ELF-1 (cell line): Measurements from ENCODE around the gene THRSP.

Source experiments
- DNase-seq: peaks from one replicate; pipeline ENCODE4 v3.0.0-alpha.2; 2016; ENCODE audit warnings: low read depth, low spot score

THRSP gene

DNA sequence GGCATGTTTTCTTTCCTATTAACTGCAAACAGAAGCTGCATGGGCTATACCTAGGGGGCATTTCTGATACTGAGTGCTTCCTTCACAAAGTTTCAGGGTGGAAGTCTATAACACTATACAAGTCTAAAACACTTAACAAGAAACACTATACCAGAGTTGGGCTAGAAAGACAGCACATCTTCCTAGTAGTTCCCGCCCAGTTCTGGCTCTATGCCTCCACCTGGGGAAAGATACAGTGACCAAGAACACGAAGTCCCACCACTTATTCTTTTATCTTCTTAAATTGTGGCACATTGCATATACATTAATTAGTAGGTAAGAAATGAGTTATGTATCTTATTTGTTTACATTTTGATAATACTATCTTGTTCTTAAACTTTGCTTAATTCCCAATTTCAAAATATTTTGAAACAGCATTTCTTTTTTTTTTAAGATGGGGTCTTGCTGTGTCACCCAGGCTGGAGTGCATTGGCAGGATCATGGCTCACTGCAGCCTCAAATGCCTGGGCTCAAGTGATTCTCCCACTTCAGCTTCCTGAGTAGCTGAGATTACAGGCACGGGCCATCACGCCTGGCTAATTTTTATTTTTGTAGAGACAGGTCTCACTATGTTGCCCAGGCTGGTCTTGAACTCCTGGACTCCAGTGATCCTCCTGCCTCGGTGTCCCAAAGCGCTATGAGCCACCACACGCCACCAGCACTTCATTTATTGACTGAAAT is 34.2 kb downstream of the THRSP start:
- no peak for DNase-seq

DNA sequence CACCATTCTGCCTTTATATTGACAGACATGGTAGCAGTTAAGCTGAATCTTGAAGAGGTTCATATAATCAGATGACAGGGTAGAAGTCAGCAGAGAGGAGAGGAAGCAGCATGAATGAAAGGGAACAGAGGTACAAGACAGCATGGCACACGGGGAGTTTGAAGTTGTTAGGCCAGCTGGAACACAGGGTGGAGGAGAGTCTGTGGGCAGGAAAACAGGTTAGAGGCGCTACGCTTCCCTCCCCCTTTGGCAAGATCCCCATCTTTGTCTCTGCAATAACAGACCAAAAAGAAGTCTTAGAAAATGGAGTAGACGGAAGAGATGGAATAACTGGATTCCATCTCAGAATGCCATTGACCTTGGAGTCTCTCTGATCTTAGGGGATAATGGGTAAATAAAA is 36.0 kb downstream of the THRSP start:
- no peak for DNase-seq

DNA sequence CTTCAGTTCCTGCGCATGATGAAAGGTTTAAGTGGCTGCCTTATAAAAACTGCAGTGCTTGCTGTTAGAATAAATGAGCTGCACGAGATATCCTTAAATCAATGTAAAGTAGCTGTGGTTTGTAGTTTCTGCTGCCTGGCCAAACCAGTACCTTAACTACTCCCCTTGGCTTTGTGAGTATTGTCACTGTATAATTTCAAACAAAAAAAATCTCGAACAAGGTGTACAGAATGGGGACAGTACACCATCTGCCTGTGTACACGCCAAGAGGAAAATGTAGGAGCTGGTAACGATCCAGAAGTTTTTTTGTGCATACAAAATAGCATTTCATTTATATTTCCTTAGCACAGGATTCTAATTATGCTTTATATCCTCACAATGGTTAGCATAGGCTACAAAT is 36.6 kb downstream of the THRSP start:
- no peak for DNase-seq

DNA sequence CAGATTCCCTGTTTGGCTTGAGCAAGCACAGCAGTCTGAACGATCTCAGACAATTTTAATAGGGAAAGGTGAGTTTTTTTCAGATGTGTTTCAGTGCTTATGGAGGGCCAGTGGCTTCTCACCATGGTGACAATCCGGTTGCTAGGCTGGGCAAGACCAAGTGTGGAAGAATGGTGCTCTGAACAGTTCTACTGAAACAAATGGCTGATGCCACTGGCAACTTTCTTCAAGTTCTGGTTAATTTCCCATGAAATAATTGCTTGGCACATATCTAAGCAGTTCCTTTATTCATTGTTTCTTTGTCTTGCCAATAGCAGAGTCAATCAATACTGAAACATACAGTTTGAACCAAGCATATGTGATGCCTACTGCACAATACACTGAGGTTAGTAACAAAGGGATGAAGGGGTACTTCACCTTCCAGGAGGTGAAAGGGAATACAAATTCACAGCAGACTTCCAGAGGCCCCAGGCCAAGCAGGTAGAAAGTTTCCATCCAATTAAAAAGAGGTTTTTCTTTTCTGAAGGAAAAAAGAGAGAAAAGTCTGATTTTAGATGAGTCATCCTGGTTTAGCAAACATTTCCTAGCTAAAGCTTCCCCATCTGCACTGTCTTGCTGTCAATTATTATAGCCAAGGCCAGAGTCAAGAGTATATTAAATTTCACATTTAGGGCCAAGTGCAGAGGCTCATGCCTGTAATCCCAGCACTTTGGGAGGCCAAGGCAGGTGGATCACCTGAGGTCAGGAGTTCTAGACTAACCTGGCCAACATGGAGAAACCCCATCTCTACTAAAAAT is 37.2 kb downstream of the THRSP start:
- no peak for DNase-seq

DNA sequence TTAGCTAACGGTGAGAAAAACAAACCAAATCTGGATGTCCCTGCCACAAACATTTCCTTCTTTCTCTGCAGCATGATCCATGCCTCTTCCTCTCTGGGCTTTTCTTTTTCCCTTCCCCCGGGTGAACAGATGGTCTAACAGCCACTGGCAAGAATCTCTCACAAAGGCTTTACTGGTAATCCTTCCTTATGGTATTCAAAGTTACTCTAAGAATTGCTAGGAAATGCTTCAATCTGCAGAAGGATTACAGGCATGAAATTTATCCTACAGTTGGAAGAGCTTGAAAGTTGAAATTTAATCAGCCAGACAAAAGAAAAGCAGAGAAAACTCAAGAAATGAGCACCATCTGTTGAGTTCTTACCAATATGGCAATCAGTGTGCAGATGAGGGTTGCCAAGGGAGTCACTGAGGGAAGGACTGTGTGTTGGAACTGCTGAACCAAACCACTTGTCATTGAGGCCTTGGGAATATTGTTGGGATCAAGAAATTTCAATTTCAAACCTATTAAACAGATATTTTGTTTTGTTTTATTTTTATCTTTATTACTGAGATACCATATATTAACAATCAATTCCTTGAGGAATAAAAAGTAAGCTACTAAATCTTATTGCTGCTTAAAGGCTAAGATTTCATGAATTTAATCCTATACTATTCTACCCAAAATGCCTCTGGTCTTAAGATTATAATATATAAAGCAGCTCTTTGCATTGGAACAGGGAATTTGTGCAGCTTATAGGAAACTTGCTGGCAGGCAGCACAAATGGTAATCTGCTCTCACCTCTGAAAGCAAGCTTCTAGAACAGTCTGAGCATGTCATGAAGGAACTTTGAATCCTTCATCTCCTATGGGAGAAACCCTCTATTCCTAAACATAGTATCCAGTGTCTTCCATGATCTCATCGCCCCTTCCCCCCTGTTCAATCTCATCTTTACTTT is 45.7 kb downstream of the THRSP start:
- DNase-seq, result no peak

DNA sequence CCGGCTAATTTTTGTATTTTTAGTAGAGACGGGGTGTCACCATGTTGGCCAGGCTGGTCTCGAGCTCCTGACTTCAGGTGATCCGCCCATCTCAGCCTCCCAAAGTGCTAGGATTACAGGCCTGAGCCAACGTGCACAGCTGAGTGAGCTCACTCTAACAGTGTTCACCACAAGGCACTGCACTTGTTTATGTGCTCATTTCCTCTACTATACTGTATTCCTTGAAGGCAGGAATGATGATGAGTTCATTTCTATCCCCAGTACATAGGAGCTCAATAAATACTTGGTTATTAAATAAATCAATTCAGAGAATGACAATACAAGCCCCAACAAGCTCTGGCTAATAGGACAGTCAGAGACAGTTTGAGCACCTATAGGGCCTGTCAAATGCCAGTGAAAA is 46.7 kb downstream of the THRSP start:
- no peak for DNase-seq

DNA sequence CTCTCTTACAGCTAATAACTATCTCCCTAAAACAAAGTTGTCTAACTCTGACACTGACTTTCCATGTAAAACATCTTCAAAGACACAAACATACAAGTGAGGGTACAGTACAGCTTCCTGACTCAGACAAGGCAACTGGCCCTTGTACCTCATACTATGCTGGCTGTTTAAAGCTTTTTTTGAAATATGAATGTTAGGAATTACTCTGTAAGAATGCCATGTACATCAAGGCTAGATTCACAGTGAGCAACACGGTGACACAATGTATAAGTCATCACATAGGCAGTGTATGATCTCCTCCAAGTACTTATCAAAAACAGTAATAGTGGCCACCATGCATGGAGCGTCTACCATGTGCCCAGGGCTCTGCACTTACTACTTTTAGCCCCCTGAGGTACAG is 47.2 kb downstream of the THRSP start:
- DNase-seq, result no peak

DNA sequence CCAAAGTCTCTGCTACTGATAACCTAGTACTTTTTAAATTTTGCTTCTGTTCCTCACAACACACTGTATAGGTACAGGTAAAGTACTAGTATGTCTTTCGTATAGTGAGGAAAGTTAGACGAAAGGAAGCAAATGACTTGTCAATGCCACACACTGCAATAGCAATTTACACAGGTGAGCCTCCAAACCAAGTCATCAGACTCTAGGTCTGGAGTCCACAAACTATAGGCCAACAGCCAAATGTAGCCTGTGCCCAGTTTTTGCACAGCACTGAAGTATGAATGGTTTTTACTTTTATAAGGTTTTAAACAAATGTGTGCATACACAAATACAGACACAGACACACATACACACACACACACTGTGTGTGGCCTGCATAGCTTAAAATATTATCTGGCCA is 47.6 kb downstream of the THRSP start:
- no peak for DNase-seq

DNA sequence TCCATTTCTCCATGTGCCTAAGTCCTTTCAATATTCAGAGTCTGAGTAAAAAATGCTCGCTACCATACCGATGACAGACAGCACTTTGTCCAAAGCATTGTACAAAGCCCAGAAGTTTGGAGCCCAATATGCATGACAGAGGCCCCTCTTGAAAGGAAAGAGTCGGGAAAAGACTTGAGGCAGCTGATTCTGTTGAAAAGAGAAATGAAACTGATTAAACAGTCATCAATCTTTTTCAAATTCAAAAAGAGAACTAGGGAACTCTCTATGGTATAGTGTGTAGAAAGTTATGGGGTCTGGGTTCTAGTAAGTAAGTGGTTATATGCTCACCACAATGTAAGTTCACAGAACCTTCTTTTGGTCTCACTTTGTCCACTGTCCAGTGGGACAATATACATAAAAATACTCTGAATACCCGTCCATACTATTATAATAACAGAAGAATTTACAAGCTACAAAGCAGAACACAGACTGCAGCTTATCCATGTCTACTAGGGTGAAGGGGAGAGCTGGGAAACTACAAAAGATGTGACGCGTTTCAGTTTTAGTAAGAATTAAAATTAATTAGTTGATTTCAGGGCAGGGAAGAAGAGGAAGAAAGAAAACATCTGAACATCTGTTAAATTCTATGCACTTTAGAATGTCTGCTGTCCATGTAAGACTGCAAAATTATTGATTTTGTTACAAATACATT is 49.1 kb downstream of the THRSP start:
- DNase-seq, result no peak
